Mesenteric fat pad (tissue), 1 donor: ENCODE measurements around the gene USP30. TPM values are rescaled to one million over a fixed set of nuclear protein-coding genes. Genes with fewer than 3 reads are reported as not detected.
A peak's percentile ranks its signal among the peaks of the same experiment; 100 is the strongest.

Experiments
- DNase-seq: peaks from one replicate; pipeline ENCODE4 v3.0.0-alpha.2; 2020; ENCODE audit warnings: low spot score
- total RNA-seq: library from RNA; stranded (reverse); fragmentation: NEBNext Ultra II Directional; extraction: Animal tissue kit (Norgen Biotek cat#: 25700); gene quantifications from one replicate; pipeline ENCODE4 v1.2.1, GENCODE V29; 2021
- donor health status: DM: yes; HTN: yes; CAD: no.

Gene USP30
- total RNA-seq, 1 donor from 2014 or later = 15.1 TPM

DNA sequence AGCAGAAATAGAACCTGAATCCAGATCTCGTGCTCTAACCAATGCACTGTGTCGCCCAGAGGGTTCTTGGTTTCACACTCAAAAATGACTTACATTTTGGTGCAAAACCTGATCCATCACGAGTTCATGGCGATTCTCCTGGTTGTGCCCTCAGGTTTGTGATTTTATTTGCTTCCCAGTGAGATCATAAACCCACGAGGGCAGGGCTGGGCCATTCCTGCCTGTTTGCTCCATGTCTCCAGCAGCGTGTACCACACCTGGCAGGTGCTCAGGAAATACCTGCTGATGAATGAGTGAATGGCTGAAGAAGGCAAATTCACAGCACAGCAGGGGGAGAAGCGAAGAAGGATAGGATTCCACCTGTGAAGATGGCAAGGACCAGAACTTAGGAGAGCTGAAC is 73.4 kb downstream of the USP30 start:
- DNase-seq = no peak

DNA sequence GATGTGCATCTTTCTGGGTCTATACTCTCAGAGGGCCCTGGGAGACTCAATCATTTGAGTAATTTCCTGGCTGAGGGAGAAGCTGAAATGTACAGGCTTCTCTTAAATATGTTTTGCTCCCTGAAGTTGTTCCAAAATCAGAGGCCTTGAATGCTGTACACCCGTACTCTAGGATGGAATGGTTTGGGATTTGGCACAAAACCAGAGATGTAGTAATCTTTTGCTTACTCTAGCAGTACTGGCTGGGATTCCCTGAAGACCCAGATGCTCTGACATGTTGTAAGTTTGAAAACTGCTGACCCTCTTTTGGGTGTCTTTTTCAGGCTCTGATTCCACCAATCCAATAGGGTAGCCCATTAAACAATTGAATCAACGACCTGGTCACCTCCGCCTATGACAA is 74.4 kb downstream of the USP30 start:
- DNase-seq = no peak

DNA sequence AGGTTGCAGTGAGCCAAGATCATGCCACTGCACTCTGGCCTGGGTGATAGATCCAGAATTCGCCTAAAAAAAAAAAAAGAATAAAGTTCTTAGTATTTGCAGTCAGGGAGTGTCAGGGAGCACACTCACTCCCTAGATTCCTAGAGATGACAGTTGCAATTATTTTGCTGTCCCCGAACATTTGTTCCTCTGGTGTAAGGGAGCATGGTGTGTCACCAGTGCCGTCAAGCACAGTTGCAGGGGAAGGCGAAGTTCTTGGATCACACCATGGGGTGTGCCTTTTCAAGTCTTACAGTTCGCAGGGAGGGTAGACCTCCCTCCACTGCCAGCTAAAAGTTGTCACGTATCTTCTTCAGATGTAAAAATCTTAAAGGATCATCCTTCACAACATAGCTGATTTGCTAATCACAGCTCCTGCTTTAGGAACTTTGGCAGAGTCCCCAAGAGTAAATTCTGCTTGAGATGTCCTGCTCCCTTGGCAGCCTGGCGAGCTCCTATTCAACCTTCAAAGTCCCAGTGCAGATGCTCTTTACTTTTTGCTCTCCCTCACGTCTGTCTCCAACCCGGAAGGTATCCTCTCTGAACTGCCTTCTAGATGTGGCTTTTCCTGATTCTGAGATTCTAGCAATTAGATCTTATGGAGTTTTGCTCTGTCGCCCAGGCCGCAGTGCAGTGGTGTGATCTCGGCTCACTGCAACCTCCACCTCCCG is 75.3 kb downstream of the USP30 start:
- DNase-seq = peak; percentile 35

DNA sequence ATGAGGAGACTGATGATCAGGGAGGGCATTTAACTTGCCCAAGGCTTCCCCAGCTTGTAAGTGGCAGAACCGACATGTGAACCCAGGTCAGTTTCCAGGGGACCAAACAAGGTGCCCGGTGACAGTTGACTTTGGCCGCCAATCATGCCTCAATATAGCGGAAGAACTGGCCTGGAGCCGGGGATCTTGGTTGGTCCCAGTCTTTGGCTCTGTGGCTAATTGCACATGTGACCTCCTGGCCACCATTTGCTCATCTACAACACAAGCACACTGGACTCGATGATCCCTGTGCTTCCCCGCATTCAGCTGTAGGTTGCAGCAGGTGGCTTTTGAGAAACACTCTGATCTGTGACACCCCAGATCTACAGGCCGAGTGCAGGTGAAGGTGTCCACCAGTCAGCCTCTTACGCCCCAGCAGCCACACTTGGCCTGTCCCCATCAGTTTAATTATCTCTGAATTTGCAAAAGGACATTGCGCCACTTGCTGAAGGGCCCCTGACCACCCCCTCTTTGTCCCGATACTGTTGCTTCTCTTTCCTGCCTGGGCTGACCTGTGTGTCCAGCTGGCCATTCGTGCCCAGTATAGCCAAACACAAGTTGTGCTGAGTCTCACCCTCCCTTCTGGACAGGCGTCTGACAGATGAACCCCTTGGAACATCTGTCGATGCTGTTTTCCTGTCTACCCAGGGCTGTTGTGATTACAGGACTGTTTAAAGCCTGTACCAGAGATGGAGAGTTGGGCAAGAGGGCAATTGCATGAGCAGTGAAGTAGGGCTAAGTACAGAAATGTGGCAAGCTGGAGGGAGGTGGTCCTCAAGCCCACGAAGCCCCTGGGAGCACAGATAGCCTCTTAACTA is 78.1 kb downstream of the USP30 start:
- peak; percentile 81 for DNase-seq

DNA sequence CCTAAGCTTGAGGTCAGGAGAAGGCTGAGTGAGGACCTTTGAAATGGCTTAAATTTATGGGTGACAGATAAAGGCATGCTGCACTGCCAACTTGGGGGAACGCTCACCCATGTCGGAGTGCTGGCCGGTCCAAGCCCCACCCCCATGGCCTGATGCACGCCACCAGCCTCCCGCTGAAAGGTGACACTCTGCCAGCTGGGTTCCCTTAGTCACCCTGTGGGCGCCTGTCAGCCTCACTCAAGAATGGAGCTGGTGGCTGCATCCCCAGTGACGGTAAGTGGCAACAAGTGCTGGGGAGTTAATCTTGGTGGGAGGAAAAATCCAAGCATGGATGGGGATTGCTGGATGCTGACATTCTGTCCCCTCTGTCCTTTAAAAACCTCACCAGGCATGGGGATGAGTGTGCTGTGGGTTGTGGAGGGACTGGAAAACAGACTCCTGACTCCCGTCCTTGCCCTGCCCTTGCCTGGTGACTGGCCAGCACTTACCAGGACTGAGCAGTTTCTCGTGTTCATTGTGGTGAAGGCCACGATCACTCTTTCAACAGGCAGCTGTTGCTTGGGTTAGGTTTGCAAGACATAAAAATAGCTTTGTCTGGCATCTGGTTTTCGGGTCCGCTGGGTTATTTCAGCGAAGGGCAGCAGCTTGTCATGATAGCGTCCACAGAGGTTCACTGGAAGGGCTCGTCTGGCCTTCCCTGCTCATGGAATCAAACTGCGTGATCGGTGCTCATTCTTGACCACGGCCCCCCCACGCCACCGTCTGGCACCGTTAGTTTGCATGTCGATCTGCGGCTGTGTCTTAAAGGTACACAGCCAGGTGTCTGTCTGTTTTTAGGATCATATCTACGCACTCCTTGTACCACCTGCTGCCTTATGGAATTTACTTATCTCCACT is 79.0 kb downstream of the USP30 start:
- DNase-seq = peak; percentile 89

DNA sequence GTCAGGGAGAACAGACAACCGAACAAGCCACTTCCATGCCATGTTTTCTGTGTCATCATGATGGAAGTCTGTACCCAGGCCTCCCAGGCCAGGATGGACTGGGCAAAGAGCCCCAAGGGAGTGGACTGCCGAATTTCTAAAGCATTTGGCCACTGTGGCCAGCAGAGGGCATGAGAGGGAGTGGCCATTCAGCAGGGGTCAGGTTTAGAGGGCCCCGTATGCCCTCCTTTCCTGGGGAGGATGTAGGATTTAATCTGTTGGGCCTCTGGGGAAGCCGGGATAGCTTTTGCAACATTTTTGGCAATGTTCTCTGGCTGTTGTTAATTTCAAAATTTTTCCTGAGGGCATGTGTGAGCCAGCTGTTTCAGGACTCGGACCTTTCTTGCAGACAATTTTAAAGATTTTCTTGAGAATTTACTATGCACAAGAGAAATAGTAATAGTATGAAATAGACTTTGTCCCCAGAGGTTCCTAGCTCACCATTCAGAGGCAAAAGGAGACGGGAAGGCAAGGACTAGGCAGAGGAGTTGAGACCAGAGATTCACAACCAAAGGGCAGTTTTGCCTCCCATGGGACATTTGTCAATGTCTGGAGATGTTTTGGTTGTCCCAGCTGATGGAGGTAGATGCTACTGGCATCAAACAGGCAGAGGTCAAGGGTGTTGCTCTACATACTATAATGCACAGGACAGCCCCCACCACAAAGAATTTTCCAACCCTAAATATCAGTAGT is 82.0 kb downstream of the USP30 start:
- peak; percentile 89 for DNase-seq

DNA sequence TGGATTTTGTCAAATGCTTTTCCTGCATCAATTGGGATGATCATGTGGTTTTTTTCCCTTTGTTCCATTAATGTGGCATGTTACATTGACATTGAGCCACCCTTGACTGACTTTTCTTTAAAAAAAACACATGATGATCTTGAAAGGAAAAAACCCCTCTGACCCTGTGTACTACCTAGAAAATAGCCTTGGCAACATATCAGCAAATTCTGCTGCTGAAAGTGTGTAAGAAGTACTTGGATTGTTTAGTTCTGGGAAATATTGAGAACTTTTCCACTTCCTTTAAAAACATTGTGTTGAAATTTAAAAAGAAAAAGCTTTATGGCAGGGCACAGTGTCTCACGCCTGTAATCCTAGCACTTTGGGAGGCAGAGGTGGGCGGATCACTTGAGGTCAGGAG is 84.7 kb downstream of the USP30 start:
- no peak for DNase-seq

Other genes starting within 250 kb of the USP30 start
- 63.2 TPM for gene SSH1, start 195.0 kb upstream of the USP30 start, total RNA-seq
- not detected for gene DAO, start 172.5 kb upstream of the USP30 start, total RNA-seq
- not detected for gene SVOP, start 31.5 kb upstream of the USP30 start, total RNA-seq
- 18.6 TPM for gene ALKBH2, start 40.9 kb downstream of the USP30 start, total RNA-seq
- gene UNG, start 45.0 kb downstream of the USP30 start, total RNA-seq = 46.3 TPM
- gene ACACB, start 64.0 kb downstream of the USP30 start, total RNA-seq = 1,896 TPM